Measurements from ENCODE around the gene SLCO2A1. TPM values are rescaled to one million over a fixed set of nuclear protein-coding genes. Genes with fewer than 3 reads are reported as not detected.
A peak's percentile ranks its signal among the peaks of the same experiment; 100 is the strongest.

The SLCO2A1 gene
- total RNA-seq, 4 donors from 2014 or later, result 15.0 to 33.0 (median 19.2) TPM

DNA sequence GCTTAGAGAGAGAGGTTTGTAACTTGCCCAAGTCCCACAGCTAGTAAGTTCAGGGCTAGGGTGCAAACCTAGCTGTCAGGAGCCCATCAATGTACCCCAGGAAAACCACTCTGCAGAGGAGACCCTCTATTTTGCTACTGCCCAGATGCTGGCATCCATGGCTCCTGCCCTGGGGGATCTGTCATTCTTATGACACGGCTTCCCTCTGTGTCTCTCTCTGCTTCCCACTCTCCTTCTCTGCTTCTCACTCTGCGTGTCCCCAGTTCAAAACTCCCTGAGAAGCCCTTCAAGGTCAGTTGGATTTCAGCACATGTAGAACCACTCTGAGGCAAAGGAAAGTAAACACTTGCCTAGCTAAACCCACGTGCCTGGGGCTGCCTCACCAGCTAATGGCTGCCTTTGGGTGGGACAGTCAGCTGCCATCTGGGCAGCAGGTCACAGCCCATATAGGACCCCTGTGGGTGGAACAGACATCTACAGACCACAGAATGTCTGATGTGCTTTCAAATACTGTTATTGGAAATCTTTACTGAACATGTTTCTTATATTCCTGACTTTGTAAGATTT is 29.4 kb upstream of the SLCO2A1 start:
- peaks cover 0 to 40% (median 0%) of the 10 kb centered on the region in 4 donors for H3K4me1 ChIP-seq
- no peaks in the 10 kb centered on the region for H3K36me3 ChIP-seq
- H3K4me3 ChIP-seq, result no peak overlapping the region
- H3K27ac ChIP-seq, result peak overlapping the region in 3 of 4 donors; percentile 17 to 96 (median 79)
- TF ChIP-seq, protein P1, sequence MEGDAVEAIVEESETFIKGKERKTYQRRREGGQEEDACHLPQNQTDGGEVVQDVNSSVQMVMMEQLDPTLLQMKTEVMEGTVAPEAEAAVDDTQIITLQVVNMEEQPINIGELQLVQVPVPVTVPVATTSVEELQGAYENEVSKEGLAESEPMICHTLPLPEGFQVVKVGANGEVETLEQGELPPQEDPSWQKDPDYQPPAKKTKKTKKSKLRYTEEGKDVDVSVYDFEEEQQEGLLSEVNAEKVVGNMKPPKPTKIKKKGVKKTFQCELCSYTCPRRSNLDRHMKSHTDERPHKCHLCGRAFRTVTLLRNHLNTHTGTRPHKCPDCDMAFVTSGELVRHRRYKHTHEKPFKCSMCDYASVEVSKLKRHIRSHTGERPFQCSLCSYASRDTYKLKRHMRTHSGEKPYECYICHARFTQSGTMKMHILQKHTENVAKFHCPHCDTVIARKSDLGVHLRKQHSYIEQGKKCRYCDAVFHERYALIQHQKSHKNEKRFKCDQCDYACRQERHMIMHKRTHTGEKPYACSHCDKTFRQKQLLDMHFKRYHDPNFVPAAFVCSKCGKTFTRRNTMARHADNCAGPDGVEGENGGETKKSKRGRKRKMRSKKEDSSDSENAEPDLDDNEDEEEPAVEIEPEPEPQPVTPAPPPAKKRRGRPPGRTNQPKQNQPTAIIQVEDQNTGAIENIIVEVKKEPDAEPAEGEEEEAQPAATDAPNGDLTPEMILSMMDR (IDR thresholded peaks at IDR 0.05), result no peak
- no peak for TF ChIP-seq POLR2A (IDR thresholded peaks at IDR 0.05)
- H3K9me3 ChIP-seq, result no peaks in the 10 kb centered on the region
- DNase-seq, result no peak
- H3K27me3 ChIP-seq, result no peaks in the 10 kb centered on the region

DNA sequence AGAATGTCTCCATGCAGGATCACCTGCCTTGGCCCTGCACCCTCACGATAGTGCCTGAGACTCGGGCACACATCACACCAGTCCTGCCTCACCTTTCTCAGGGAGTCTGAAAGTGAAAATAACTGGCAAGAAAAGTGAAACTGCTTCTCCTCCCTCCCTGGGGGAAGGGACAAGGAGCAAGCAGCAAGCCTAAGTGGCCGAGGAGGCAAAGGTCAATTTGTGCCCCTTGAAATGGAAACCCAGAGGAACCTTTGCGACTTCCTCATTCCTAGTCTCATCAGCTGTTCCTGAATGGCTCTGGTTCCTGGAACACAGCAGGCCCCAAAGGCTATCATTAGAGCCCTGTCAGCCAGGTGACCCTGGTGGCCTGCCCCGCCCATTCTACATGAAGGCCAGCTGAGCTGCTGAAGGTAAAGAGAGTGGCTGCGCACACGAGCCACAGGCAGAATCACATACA is 28.0 kb upstream of the SLCO2A1 start:
- peak overlapping the region in 2 of 4 donors; percentile 25 to 41 for H3K4me3 ChIP-seq
- H3K27ac ChIP-seq, result peak overlapping the region in 3 of 4 donors; percentile 74 to 96 (median 79)

DNA sequence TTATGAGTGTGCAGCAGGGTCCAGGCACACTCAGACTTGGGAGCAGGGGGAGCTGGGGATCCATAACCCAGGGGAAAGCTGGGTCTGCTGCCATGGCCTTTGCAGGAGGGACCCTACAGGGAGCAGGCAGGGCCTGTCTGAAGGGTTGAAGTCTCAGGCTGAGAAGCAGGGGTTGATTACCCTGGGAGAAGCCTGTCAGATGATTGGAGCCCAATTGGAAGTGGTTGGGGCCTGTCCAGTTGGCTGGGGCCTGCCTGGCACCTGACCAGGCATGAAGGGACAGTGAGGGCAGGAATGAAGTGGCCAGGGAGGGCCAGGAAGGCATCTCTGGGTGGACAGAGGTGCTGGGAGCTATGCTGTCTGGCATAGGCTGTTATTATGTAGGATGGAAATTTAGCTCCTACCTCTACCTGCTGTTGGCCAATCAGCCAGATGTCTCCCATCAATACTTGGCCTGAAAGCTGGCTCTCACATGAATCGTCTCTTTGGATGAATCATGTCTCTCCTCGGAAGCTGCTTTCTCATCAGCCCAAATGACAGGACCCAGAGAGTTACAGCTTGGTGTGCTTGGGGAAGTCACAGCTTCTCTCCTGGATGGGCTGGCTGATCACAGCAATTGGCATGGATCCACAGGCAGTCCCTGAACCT is 27.4 kb upstream of the SLCO2A1 start:
- no peaks in the 10 kb centered on the region for H3K9me3 ChIP-seq
- H3K36me3 ChIP-seq, result no peaks in the 10 kb centered on the region
- H3K4me3 ChIP-seq, result peak overlapping the region in 2 of 4 donors; percentile 25 to 41
- DNase-seq, result no peak
- H3K27me3 ChIP-seq, result no peaks in the 10 kb centered on the region
- H3K27ac ChIP-seq, result peak overlapping the region in 3 of 4 donors; percentile 74 to 96 (median 79)
- TF ChIP-seq, protein P1 (IDR thresholded peaks at IDR 0.05), result no peak
- no peak for TF ChIP-seq POLR2A (IDR thresholded peaks at IDR 0.05)
- H3K4me1 ChIP-seq, result peaks cover 0 to 40% (median 0%) of the 10 kb centered on the region in 4 donors

More for the DNA sequence above, 28.0 kb upstream of the SLCO2A1 start:
- peak; percentile 56 to 74 for TF ChIP-seq POLR2A (IDR thresholded peaks at IDR 0.05)
- TF ChIP-seq, protein P1 (IDR thresholded peaks at IDR 0.05), result no peak
- Histone ChIP-seq H3K4me1 (peaks cover 0 to 40% (median 0%) of the 10 kb centered on the region in 4 donors), H3K36me3 (no peaks in the 10 kb centered on the region), H3K27me3 (no peaks in the 10 kb centered on the region), H3K9me3 (no peaks in the 10 kb centered on the region)
- DNase-seq, result peak in 2 of 3 donors; percentile 86 to 89

DNA sequence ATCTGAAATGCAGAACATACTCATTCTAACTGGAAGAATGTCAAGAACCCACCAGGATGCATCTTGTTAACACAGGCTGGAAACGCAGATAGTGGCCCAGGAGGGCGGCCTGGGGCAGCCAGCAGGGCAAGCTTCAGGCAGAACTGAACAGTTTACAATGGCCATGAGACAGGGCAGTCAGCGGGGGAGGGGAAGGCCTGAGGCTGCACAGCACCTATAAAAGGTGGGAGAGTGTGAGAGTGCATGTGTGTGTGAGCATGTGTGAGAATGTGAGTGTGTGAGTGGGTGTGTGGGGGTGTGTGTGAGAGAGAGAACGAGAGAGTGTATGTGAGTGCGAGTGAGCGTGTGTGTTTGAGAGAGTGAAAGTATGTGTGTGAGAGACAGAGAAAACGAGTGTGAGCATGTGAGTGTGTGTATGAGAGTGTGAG is 26.8 kb upstream of the SLCO2A1 start:
- H3K36me3 ChIP-seq, result no peaks in the 10 kb centered on the region
- peak overlapping the region in 2 of 4 donors; percentile 25 to 41 for H3K4me3 ChIP-seq
- H3K27ac ChIP-seq, result peak overlapping the region in 3 of 4 donors; percentile 74 to 96 (median 79)
- no peaks in the 10 kb centered on the region for H3K27me3 ChIP-seq
- H3K4me1 ChIP-seq, result peaks cover 0 to 40% (median 0%) of the 10 kb centered on the region in 4 donors
- peak in 1 of 3 donors; percentile 49 for DNase-seq
- no peaks in the 10 kb centered on the region for H3K9me3 ChIP-seq
- TF ChIP-seq POLR2A (IDR thresholded peaks at IDR 0.05), result no peak
- TF ChIP-seq, protein P1 (IDR thresholded peaks at IDR 0.05), result no peak

DNA sequence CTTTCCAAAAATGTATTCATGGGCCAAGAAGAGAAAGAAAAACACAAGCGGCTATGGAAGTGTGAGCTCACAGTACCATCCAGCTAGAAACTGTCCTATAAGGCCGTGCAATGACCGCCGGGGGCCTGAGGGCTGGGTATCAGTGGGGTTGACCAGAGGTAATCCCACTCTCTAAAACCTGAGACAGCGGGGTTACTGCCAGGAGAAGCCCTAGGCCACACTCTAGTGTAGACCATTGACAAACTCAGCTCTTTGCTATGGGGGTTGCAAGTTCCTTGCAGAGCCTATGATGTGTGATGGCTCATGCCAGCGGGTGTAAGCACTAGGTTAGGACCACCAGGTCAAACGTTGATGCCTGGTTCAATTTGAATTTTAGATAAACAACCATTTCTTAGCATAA is 25.9 kb upstream of the SLCO2A1 start:
- H3K27me3 ChIP-seq, result no peaks in the 10 kb centered on the region
- no peak overlapping the region for H3K4me3 ChIP-seq
- peak in 1 of 3 donors; percentile 9 for DNase-seq
- H3K36me3 ChIP-seq, result no peaks in the 10 kb centered on the region
- TF ChIP-seq, protein P1 (IDR thresholded peaks at IDR 0.05), result no peak
- TF ChIP-seq POLR2A (IDR thresholded peaks at IDR 0.05), result no peak
- H3K9me3 ChIP-seq, result no peaks in the 10 kb centered on the region
- H3K4me1 ChIP-seq, result peaks cover 0 to 40% (median 0%) of the 10 kb centered on the region in 4 donors
- H3K27ac ChIP-seq, result no peak overlapping the region

Data from Peyer's patch (tissue), 4 donors.